ENCODE results near the gene SHANK1. TPM values are rescaled to one million over a fixed set of nuclear protein-coding genes. Genes with fewer than 3 reads are reported as not detected.

SHANK1 gene
- total and polyA plus RNA-seq, 4 donors, result 0.06 to 0.28 (median 0.17) TPM; not detected in 1

- no peaks in the 10 kb centered on the region for H3K9me3 ChIP-seq (ENCODE audit: control insufficient read depth in 4 of 4, low read length in 3 of 4)
- H3K4me3 ChIP-seq (ENCODE audit: low read depth in 1 of 3, low read length in 3 of 3), result no peak overlapping the region
- TF ChIP-seq FOXA2 (IDR thresholded peaks at IDR 0.05) (no peak), MAX (IDR thresholded peaks at IDR 0.05) (no peak), JUND (IDR thresholded peaks at IDR 0.05) (no peak)
- no peak overlapping the region for H3K27ac ChIP-seq (ENCODE audit: low read depth in 1 of 2, low read length in 2 of 2)
- peaks cover 0 to 5% (median 0%) of the 10 kb centered on the region in 4 donors for H3K4me1 ChIP-seq (ENCODE audit: control insufficient read depth in 4 of 4, insufficient read depth in 4 of 4, low read length in 3 of 4)
- H3K36me3 ChIP-seq (ENCODE audit: control insufficient read depth in 4 of 4, insufficient read depth in 3 of 4, low read depth in 1 of 4, low read length in 3 of 4), result no peaks in the 10 kb centered on the region
- 7% methylated on average over 56 of the region's 56 CpGs for WGBS
- H3K27me3 ChIP-seq (ENCODE audit: control insufficient read depth in 4 of 4, insufficient read depth in 4 of 4, low read length in 3 of 4), result peaks cover 2 to 5% (median 4%) of the 10 kb centered on the region in 4 donors
- H3K9ac ChIP-seq (ENCODE audit: low read depth in 1 of 2, low read length in 2 of 2), result no peak overlapping the region
- DNase-seq (ENCODE audit: low spot score), result no peak
These were observed 52.3 kb downstream of the SHANK1 start for GRCh38 chr19:50667177-50667758.

GRCh38 chr19:50666346-50667176 is 53.0 kb downstream of the SHANK1 start:
- Histone ChIP-seq H3K36me3 (ENCODE audit: control insufficient read depth in 4 of 4, insufficient read depth in 3 of 4, low read depth in 1 of 4, low read length in 3 of 4) (no peaks in the 10 kb centered on the region), H3K27ac (ENCODE audit: low read depth in 1 of 2, low read length in 2 of 2) (no peak overlapping the region), H3K9me3 (ENCODE audit: control insufficient read depth in 4 of 4, low read length in 3 of 4) (no peaks in the 10 kb centered on the region), H3K4me1 (ENCODE audit: control insufficient read depth in 4 of 4, insufficient read depth in 4 of 4, low read length in 3 of 4) (peaks cover 0 to 5% (median 0%) of the 10 kb centered on the region in 4 donors), H3K4me3 (ENCODE audit: low read depth in 1 of 3, low read length in 3 of 3) (no peak overlapping the region), H3K9ac (ENCODE audit: low read depth in 1 of 2, low read length in 2 of 2) (no peak overlapping the region), H3K27me3 (ENCODE audit: control insufficient read depth in 4 of 4, insufficient read depth in 4 of 4, low read length in 3 of 4) (peaks cover 2 to 5% (median 4%) of the 10 kb centered on the region in 4 donors)
- DNase-seq (ENCODE audit: low spot score), result no peak
- no peak for TF ChIP-seq FOXA1 (IDR thresholded peaks at IDR 0.05)
- no peak for TF ChIP-seq HNF4G (IDR thresholded peaks at IDR 0.05)
- TF ChIP-seq RXRA (IDR thresholded peaks at IDR 0.05), result no peak
- no peak for TF ChIP-seq GABPA (IDR thresholded peaks at IDR 0.05 in 1 of 2, conservative IDR thresholded peaks at IDR 0.05 in 1 of 2)
- no peak for TF ChIP-seq SP1 (IDR thresholded peaks at IDR 0.05)
- TF ChIP-seq REST (IDR thresholded peaks at IDR 0.05), result no peak
- no peak for TF ChIP-seq ZBTB33 (IDR thresholded peaks at IDR 0.05)
- TF ChIP-seq ATF3 (IDR thresholded peaks at IDR 0.05), result no peak
- no peak for TF ChIP-seq YY1 (IDR thresholded peaks at IDR 0.05)
- no peak for TF ChIP-seq RAD21 (IDR thresholded peaks at IDR 0.05)
- TF ChIP-seq NR2F2 (IDR thresholded peaks at IDR 0.05), result no peak
- TF ChIP-seq HNF4A (conservative IDR thresholded peaks at IDR 0.05), result no peak
- TF ChIP-seq JUND (IDR thresholded peaks at IDR 0.05), result no peak
- TF ChIP-seq MAX (IDR thresholded peaks at IDR 0.05), result no peak
- no peak for TF ChIP-seq FOXA2 (IDR thresholded peaks at IDR 0.05)
- TF ChIP-seq CTCF (IDR thresholded peaks at IDR 0.05; ENCODE audit: low read depth, low read length, missing input control), result no peak
- whole genome bisulfite sequencing, result 18% methylated on average over 47 of the region's 47 CpGs

Data from liver (tissue), 9 donors.